HG03060 (cell line): ENCODE data around the gene CRNN.

Experiments used
- ATAC-seq: cut with Tn5 transposase; IDR thresholded peaks from one replicate; pipeline ENCODE4 v1.9.1; 2021; ENCODE audit warnings: low read depth, moderate number of reproducible peaks; ENCODE audit not compliant: unreplicated experiment

Gene CRNN

DNA sequence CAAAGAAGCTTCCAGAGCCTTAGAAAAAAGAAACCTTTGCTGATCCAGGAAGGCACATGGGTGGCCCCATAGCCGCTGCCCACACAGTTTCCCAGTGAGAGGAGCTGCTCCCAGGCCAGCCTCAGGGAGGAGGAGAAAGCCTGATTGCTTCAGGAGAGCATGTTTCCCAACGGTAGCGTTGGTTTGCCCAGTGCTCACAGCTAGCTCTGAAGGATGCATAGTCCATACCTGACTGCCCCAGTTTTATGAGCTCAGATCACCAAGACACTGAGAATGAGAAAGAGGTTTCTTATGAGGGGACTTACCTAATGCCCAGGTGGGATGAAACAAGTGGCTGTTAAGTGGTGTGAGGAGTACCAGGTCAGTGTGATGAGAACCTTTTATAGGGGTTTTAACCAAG lies at the start of gene CRNN:
Gene CRNN, minus strand, starts transcription at position 355 of the 400 bp plus-strand sequence. CDS start 2,030 bp downstream, outside the sequence.
- ATAC-seq, result no peak

DNA sequence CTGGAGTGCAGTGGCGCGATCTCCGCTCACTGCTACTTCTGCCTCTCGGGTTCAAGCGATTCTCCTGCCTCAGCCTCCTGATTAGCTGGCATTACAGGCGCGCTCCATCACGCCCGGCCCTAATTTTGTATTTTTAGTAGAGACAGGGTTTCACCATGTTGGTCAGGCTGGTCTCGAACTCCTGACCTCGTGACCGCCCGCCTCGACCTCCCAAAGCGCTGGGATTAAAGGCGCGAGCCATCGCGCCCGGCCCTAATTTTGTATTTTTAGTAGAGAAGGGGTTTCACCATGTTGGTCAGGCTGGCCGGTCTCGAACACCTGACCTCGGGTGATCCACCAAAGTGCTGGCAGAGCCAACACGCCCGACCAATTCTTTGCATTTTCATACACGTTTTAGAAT lies 48.6 kb upstream of the CRNN start:
- no peak for ATAC-seq

- no peak for ATAC-seq
Observed at GRCh38 chr1:152461544-152461943, 47.5 kb upstream of the CRNN start.

DNA sequence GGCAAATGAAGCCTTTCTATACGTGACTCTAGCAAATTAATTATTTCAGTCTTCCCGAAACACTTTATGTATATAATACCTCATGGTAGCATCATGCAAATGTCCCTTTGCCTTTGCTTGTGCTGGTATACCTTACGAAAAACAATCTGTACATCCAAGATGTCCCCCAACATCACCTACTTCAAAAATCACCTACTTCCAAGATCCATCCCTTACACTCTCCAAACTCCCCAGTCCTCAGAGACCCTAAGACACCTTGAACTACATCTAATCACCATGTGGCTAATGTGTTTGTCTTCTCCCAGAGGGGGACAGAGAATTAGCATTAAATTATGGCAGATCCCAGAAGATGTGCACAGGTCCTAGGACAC lies 46.5 kb upstream of the CRNN start:
- ATAC-seq, result no peak

DNA sequence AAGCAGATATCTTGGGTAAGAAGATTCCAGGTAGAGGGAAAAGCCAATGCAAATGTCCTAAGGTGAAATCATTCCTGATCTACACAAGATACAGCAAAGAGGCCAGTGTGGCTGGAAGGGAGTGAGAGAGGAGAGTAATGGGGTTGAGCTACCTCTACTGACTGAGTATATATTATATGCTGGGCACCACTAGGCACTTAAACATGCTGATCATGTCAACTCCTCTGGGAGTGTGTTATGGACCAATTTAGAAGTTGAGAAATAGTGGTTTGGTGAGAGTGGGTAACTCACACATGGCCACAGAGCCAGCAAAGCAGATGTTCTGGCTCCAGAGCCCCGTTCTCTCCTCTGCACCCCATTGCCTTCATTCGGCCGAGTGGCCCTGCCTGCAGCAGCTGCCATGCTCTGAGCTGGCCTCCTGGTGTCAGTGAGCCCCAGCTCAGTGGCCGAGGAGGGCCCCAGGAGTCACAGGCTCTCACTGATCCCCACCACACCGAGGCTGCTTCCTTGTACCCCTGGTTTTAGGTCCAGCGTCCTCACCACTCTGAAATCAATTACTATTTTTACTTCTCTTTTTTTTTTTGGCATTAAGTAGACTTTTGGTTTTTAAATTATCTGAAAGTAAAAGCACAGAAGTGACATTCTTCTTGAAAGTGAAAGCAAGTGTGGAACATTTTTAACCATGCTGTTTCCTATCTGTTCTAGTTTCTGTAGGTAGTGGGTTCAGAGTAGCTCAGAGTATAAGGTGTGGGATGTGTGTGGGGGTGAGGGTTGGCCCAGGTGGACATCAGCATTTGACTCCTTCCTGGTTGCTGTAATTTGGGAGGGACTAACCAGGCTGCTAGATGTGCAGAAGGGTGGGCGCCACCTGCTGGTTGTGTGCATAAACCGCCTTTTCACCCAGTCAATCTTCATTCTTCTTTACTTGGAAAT lies 45.8 kb upstream of the CRNN start:
- peak; percentile 76 for ATAC-seq

GRCh38 chr1:152458384-152459185 lies 44.5 kb upstream of the CRNN start:
- ATAC-seq, result no peak

DNA sequence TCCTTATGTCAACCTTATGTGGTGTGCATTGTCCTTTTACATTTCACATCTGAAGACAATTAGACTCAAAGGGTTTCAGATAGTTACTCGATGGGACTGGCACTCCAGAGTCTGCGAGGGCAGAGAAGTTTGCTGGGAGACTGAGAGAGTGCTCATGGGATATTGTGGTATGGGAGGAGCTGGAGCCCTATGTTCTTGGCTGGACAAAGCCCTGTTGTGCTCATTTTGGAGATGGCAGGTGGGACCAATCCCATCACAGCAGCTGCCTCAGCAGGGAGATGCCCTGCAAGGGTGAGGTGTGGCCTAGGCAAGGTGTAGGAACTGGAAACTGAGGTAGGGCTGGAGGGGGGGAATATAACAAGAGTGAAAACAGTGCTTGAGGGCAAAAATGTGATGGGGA lies 43.5 kb upstream of the CRNN start:
- ATAC-seq, result no peak

GRCh38 chr1:152457071-152457470 lies 43.0 kb upstream of the CRNN start:
- no peak for ATAC-seq

DNA sequence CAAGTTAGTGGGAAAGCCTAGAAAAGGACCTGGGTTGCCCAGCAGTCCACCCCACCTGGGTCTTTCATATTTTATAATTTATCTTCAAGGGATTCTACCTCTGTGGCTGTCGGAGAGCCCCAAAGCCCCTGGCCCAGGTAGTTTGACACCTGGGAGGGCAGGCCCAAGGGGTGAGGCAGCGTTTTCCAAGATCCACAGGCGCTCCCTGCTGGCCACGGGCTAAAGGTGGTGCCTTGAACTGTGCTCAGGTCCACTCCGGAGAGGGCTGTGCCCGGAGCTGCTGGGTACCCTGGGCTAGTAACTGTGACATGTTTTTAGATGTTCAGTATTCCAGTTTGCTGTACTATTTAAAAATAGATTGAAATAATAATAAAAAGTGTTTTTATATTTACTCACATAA lies 37.2 kb upstream of the CRNN start:
- no peak for ATAC-seq

GRCh38 chr1:152449661-152450060 lies 35.6 kb upstream of the CRNN start:
- no peak for ATAC-seq

GRCh38 chr1:152448496-152448895 lies 34.4 kb upstream of the CRNN start:
- no peak for ATAC-seq

DNA sequence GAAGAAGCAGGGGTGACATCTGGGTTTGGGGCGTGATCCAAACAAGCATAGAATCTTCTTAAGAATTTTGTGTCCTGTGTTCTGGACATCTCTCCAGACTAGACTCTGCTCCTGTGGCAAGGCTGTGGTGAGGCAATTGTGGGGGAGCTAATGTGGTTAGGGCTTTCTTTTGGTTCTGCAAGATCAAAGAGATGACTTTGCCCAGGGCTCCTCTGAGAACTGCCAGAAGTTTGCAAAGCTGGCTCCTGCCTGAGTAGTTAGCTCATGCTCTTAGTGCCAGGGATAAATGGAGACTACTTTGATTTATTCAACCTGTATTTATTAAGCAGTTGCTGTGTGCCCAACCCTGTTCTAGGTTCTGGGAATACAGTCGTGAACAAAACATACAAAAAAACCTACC lies 34.0 kb upstream of the CRNN start:
- ATAC-seq, result no peak

DNA sequence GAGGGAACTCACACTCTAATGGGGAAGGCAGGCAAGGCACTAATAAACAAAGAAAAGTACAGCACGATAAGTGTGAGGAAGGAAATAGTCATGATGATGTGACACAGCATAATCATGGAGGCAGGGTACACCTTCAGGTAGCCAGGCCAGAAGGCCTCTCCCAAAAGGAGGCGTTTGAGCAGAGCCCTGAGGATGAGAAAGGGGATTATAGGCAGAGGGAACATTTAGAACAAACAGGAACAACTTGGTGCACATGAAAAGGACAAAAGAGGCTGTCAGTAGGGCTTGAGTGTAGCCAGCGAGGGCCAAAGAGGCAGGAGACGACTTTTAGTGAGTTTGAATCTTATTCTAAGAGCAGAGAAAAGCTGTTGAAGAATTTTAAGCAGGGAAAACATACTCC lies 33.4 kb upstream of the CRNN start:
- ATAC-seq, result no peak

- no peak for ATAC-seq
Observed at GRCh38 chr1:152444045-152444444, 30.0 kb upstream of the CRNN start.

DNA sequence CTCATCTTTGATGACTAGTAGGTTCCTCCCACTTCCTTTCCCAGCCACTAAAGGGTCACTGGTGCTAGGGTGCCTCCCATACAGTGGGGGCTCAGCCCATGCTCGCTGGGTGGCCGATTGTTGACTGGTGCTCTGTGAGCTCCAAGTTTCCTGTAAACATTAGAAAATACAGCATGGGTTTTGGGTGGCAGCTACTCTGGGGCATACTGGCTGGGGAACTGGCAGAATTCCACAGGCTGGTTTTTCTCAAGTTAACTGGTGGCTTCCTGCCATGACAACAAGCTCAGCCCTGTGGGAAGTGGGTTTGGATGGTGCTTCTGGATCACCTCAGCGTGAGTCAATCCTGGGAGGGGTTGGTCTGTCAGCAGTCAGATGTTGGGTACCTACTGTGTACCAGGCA lies 28.7 kb upstream of the CRNN start:
- ATAC-seq, result no peak

DNA sequence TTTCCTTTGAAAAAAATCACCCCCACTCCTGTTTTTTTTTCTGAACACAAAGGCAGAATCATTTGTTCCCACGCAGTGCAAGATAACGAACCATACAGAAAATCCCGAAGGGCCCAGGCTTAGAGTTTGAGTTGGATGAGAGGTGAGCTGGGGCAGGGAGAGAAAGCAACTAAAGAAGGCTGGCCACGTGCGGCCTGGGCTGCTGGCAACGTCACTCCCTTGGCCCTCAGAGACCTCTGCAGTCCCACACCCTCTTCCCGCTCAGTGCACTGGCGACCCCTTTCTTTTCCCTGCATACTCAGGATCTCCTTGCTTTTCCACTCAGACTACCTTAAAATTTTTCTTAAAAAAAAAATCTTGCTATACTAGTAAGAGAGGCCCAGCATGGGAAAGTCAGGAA lies 28.2 kb upstream of the CRNN start:
- no peak for ATAC-seq

DNA sequence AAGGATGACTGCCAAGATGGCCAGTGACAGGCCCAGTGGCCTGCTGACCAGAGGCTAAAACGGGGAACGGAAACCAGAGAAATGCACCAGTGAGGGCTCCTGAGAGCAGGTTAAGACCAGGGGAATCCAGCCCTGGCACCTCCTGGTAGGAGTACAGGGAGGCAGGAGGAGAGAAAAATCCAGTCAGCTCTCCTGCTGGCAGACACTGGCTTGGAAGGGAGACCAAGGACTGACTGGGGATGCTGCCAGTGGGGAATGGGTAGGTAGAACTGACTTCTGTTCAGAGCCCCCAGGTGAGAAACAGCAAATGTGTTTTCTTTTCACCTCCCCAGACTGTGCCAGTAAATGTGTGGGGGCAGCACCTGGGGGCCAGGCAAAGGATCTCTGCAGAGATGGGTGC lies 27.7 kb upstream of the CRNN start:
- no peak for ATAC-seq

GRCh38 chr1:152440635-152441471 lies 26.8 kb upstream of the CRNN start:
- peak; percentile 84 for ATAC-seq

- no peak for ATAC-seq
Observed at GRCh38 chr1:152436593-152437496, 22.8 kb upstream of the CRNN start.

DNA sequence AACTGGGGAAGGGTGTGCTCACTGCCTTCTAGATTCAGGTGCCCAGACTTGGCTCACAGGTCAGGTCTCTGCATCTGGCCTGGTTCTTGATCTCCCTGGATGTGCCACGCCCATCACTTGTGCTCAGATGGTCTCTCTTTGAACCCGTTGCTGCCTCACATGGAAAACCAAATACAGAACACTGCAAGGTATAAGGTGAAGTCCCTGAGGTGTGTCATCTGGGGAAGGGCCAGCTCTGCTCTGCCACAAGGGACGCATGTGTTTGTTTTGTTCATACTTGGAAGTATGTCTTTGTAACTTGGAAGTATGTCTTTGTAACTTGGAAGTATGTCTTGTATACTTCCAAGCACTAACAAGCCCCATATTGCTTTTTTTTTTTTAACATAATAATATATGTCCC lies 13.4 kb upstream of the CRNN start:
- ATAC-seq, result no peak
